IMR-90 (cell line): ENCODE measurements around the gene LGALS9. TPM values are rescaled to one million over a fixed set of nuclear protein-coding genes. Genes with fewer than 3 reads are reported as not detected.

Experiments
- ATAC-seq: fragments of 200-7000 bp; cut with Tn5 transposase; 2 replicates; pipeline ENCODE4 v1.9.1; 2020; ENCODE audit warnings: low read depth, mild to moderate bottlenecking, moderate library complexity
- BruUV-seq: library from RNA; stranded (reverse); fragments of 400-500 nt; replicated peaks from 2 replicates; lab custom pipeline; 2021; lab: Mats Ljungman, UMichigan
- CTCF ChIA-PET: fragments of 300-600 bp; formaldehyde crosslinking; extraction: SDS; loops from one replicate; lab custom pipeline; 2021; ENCODE audit warnings: antibody characterized with exemption; lab: Yijun Ruan, JAX
- POLR2A ChIA-PET: fragments of 300-600 bp; sonication (Branson Sonifier 250); formaldehyde crosslinking; loops from one replicate; lab custom pipeline; 2022; ENCODE audit warnings: antibody characterized with exemption; ENCODE audit not compliant: unreplicated experiment; lab: Charles Lee
- DNase-seq: peaks from one replicate; pipeline ENCODE4 v3.0.0; 2013
- H2AFZ ChIP-seq: replicated peaks from 2 replicates; pipeline ENCODE3; 2013; ENCODE audit warnings: low read length, mild to moderate bottlenecking; ENCODE audit not compliant: poor library complexity
- H2AK5ac ChIP-seq: 2 replicates; pipeline ENCODE4 v1.6.1; 2013; ENCODE audit warnings: low read depth, low read length, inconsistent platforms
- H2AK9ac ChIP-seq: replicated peaks from 2 replicates; pipeline ENCODE3; 2013; ENCODE audit warnings: mild to moderate bottlenecking, low read depth, low read length, moderate library complexity; ENCODE audit not compliant: poor library complexity
- H2BK120ac ChIP-seq: 2 replicates; pipeline ENCODE4 v1.6.1; 2013; ENCODE audit warnings: low read depth, low read length, inconsistent platforms
- H2BK15ac ChIP-seq: 3 replicates; pipeline ENCODE4 v1.6.1; 2013; ENCODE audit warnings: low read depth, low read length, inconsistent platforms
- H2BK20ac ChIP-seq: 2 replicates; pipeline ENCODE4 v1.6.1; 2013; ENCODE audit warnings: low read depth, mild to moderate bottlenecking, inconsistent platforms, low read length, moderate library complexity
- H2BK5ac ChIP-seq: 2 replicates; pipeline ENCODE4 v1.6.1; 2013; ENCODE audit warnings: mild to moderate bottlenecking, low read depth, low read length, inconsistent platforms; ENCODE audit not compliant: poor library complexity, severe bottlenecking
- H3K14ac ChIP-seq: replicated peaks from 2 replicates; pipeline ENCODE4 v1.6.1; 2013; ENCODE audit warnings: low read depth, low read length, inconsistent platforms
- H3K18ac ChIP-seq: 2 replicates; pipeline ENCODE4 v1.6.1; 2013; ENCODE audit warnings: low read depth, low read length, control low read depth
- H3K23ac ChIP-seq: 2 replicates; pipeline ENCODE4 v1.6.1; 2013; ENCODE audit warnings: low read depth, low read length, inconsistent platforms
- H3K27ac ChIP-seq: 2 replicates; pipeline ENCODE4 v1.5.1; 2013; ENCODE audit warnings: mild to moderate bottlenecking, control low read depth, low read length; ENCODE audit not compliant: insufficient read depth
- H3K27me3 ChIP-seq: 2 replicates; pipeline ENCODE4 v1.6.1; 2013; ENCODE audit warnings: low read length; ENCODE audit not compliant: control insufficient read depth, insufficient read depth
- H3K36me3 ChIP-seq: 2 replicates; pipeline ENCODE4 v1.6.1; 2013; ENCODE audit warnings: low read length, mixed read lengths; ENCODE audit not compliant: control insufficient read depth, insufficient read depth
- H3K4ac ChIP-seq: 2 replicates; pipeline ENCODE4 v1.6.1; 2013; ENCODE audit warnings: low read depth, low read length, inconsistent platforms
- H3K4me1 ChIP-seq: 2 replicates; pipeline ENCODE4 v1.6.1; 2013; ENCODE audit warnings: low read length, mixed read lengths; ENCODE audit not compliant: control insufficient read depth, insufficient read depth
- H3K4me2 ChIP-seq: 2 replicates; pipeline ENCODE4 v1.6.1; 2013; ENCODE audit warnings: low read depth, mild to moderate bottlenecking, control low read depth, low read length, moderate library complexity
- H3K4me3 ChIP-seq: 2 replicates; pipeline ENCODE4 v1.5.1; 2013; ENCODE audit warnings: low read depth, mild to moderate bottlenecking, control low read depth, low read length, moderate library complexity; ENCODE audit not compliant: insufficient read depth
- H3K56ac ChIP-seq: 2 replicates; pipeline ENCODE4 v1.6.1; 2013; ENCODE audit warnings: low read length, inconsistent platforms; ENCODE audit not compliant: insufficient read depth; ENCODE audit errors: extremely low read depth
- H3K79me1 ChIP-seq, 2 experiments: 2 replicates each; pipeline ENCODE4 v1.6.1; 2013; ENCODE audit warnings: low read length in 2 of 2, inconsistent platforms in 1 of 2, low read depth in 1 of 2
- H3K9ac ChIP-seq: 2 replicates; pipeline ENCODE4 v1.6.1; 2013; ENCODE audit warnings: low read depth, low read length, control low read depth
- H3K9me1 ChIP-seq: 2 replicates; pipeline ENCODE4 v1.6.1; 2013; ENCODE audit warnings: low read length, inconsistent platforms; ENCODE audit not compliant: insufficient read depth
- H3K9me3 ChIP-seq: 2 replicates; pipeline ENCODE4 v1.6.1; 2013; ENCODE audit warnings: low read length; ENCODE audit not compliant: control insufficient read depth, insufficient read depth
- H4K20me1 ChIP-seq: 2 replicates; pipeline ENCODE4 v1.6.1; 2013; ENCODE audit warnings: low read length, inconsistent platforms; ENCODE audit not compliant: insufficient read depth
- H4K5ac ChIP-seq: 2 replicates; pipeline ENCODE4 v1.6.1; 2013; ENCODE audit warnings: mild to moderate bottlenecking, low read depth, low read length, control low read depth
- H4K8ac ChIP-seq, 2 experiments: 2 replicates each; pipeline ENCODE4 v1.6.1; 2013; ENCODE audit warnings: low read depth in 2 of 2, low read length in 2 of 2, control low read depth in 1 of 2, inconsistent platforms in 1 of 2
- H4K91ac ChIP-seq: 2 replicates; pipeline ENCODE4 v1.6.1; 2013; ENCODE audit warnings: low read depth, low read length, inconsistent platforms; ENCODE audit not compliant: insufficient read depth
- BHLHE40 ChIP-seq: fragments of 150-350 bp; IDR thresholded peaks from 2 replicates; pipeline ENCODE4 v1.6.1; 2016; ENCODE audit warnings: mild to moderate bottlenecking, low read depth, low read length
- CEBPB ChIP-seq: IDR thresholded peaks from 2 replicates; pipeline ENCODE4 v1.6.1; 2012; ENCODE audit warnings: low read depth, low read length, improper control_type of control experiment
- CHD1 ChIP-seq: IDR thresholded peaks from 2 replicates; pipeline ENCODE4 v1.6.1; 2012; ENCODE audit warnings: low read depth, low read length, improper control_type of control experiment
- ELK1 ChIP-seq: fragments of 150-350 bp; IDR thresholded peaks from 2 replicates; pipeline ENCODE4 v1.6.1; 2016; ENCODE audit warnings: low read depth, mild to moderate bottlenecking, low read length, moderate library complexity, borderline replicate concordance
- FOS ChIP-seq: fragments of 150-350 bp; IDR thresholded peaks from 2 replicates; pipeline ENCODE4 v1.6.1; 2016; ENCODE audit warnings: low read depth, low read length
- MAFK ChIP-seq: IDR thresholded peaks from 2 replicates; pipeline ENCODE4 v1.6.1; 2012; ENCODE audit warnings: low read depth, low read length, improper control_type of control experiment
- MAZ ChIP-seq: IDR thresholded peaks from 2 replicates; pipeline ENCODE4 v1.6.1; 2012; ENCODE audit warnings: low read depth, mild to moderate bottlenecking, low read length, improper control_type of control experiment, moderate library complexity, borderline replicate concordance
- MXI1 ChIP-seq: IDR thresholded peaks from 2 replicates; pipeline ENCODE4 v1.6.1; 2012; ENCODE audit warnings: low read depth, mild to moderate bottlenecking, low read length, moderate library complexity, borderline replicate concordance
- NFE2L2 ChIP-seq: fragments of 150-350 bp; IDR thresholded peaks from 2 replicates; pipeline ENCODE4 v1.6.1; 2016; ENCODE audit warnings: low read depth, mild to moderate bottlenecking, low read length
- POLR2A ChIP-seq: IDR thresholded peaks from 2 replicates; pipeline ENCODE4 v1.6.1; 2012; ENCODE audit warnings: mild to moderate bottlenecking, low read depth, low read length
- RAD21 ChIP-seq: IDR thresholded peaks from 2 replicates; pipeline ENCODE4 v1.6.1; 2012; ENCODE audit warnings: low read length, improper control_type of control experiment
- RCOR1 ChIP-seq: IDR thresholded peaks from 2 replicates; pipeline ENCODE4 v1.6.1; 2012; ENCODE audit warnings: mild to moderate bottlenecking, low read length, improper control_type of control experiment; ENCODE audit not compliant: insufficient replicate concordance
- RFX5 ChIP-seq: IDR thresholded peaks from 2 replicates; pipeline ENCODE4 v1.8.0; 2012; ENCODE audit warnings: low read depth, mild to moderate bottlenecking, low read length, moderate library complexity
- SMC3 ChIP-seq: fragments of 150-350 bp; IDR thresholded peaks from 2 replicates; pipeline ENCODE4 v1.6.1; 2016; ENCODE audit warnings: low read depth, mild to moderate bottlenecking, antibody characterized with exemption, low read length, moderate library complexity
- WGBS, 2 experiments: methylation state at CpG; one replicate each; pipeline versions ENCODE4 v1.1.5 to v1.1.7; 2013; ENCODE audit warnings: missing lambda C conversion rate in 2 of 2; ENCODE audit not compliant: insufficient read length in 1 of 2; ENCODE audit errors: extremely low coverage in 2 of 2; 5-methylcytosine and 5-hydroxymethylcytosine counted together
- dilution Hi-C: fragments of 300-500 bp; cut with HindIII; formaldehyde crosslinking; loops from one replicate; pipeline ENCODE4 v1.14.3; 2018; ENCODE audit warnings: low sequenced_read_pairs; ENCODE audit not compliant: unreplicated experiment
- in situ Hi-C: fragments of 300-500 bp; cut with MboI; formaldehyde crosslinking; loops from 3 replicates; pipeline ENCODE4 v1.14.3; 2019; ENCODE audit warnings: low sequenced_read_pairs, inconsistent platforms, mixed read lengths
- intact Hi-C: fragments of 100-400 bp; cut with micrococcal nuclease; formaldehyde crosslinking; loops from 2 replicates; pipeline ENCODE4 v1.10.0; 2022
- polyA plus RNA-seq, 3 experiments: library from polyadenylated mRNA; depleted of rRNA; stranded (reverse); fragments of >200 nt; gene quantifications; 2 replicates each; pipeline ENCODE4 v1.2.3, GENCODE V29; 2012; ENCODE audit warnings: low replicate concordance in 1 of 3
- total RNA-seq: library from RNA; depleted of rRNA; stranded (reverse); fragments of >200 nt; gene quantifications from 2 replicates; pipeline ENCODE4 v1.2.3, GENCODE V29; 2012
- TF ChIP-seq, protein P1 (sequence below): fragments of 150-350 bp; IDR thresholded peaks from 2 replicates; pipeline ENCODE4 v1.6.1; 2017; ENCODE audit warnings: mild to moderate bottlenecking, antibody characterized with exemption, low read length, low read depth
- TF ChIP-seq, protein P2 (sequence below): conservative IDR thresholded peaks from 2 replicates; pipeline ENCODE4 v1.5.1; 2012; ENCODE audit warnings: mild to moderate bottlenecking, low read depth, low read length, improper control_type of control experiment

LGALS9 gene
- total and polyA plus RNA-seq, 2 of the 4 experiments (the other 2 are of a cell fraction) = 0.54 to 2.5 TPM

- Histone ChIP-seq H2AK5ac (no peak overlapping the region), H3K18ac (no peak overlapping the region), H3K23ac (no peak overlapping the region), H2BK120ac (no peak overlapping the region), H3K9ac (no peak overlapping the region), H2AK9ac (no peak overlapping the region), H3K4me2 (no peak overlapping the region), H3K4ac (no peak overlapping the region), H3K36me3 (no peaks in the 10 kb centered on the region), H3K9me1 (no peaks in the 10 kb centered on the region; the same call in 1 of the 2 replicates), H2BK15ac (no peak overlapping the region), H3K27ac (no peak overlapping the region), H4K20me1 (no peaks in the 10 kb centered on the region), H3K56ac (no peak overlapping the region), H3K9me3 (no peaks in the 10 kb centered on the region), H4K5ac (no peak overlapping the region), H3K4me1 (no peaks in the 10 kb centered on the region), H2BK20ac (no peak overlapping the region), H3K27me3 (peaks cover 8% of the 10 kb centered on the region), H3K14ac (no peak overlapping the region), H2AFZ (no peak overlapping the region), H4K91ac (no peak overlapping the region), H3K4me3 (no peak overlapping the region), H4K8ac (no peak overlapping the region), H2BK5ac (no peak overlapping the region), H3K79me1 (no peaks in the 10 kb centered on the region)
- no peak for ATAC-seq
- POLR2A ChIA-PET = no interaction called here
- 53% methylated on average over 3 of the region's 8 CpGs; no CpG with 5 or more reads in 1 of the 2 experiments for WGBS, 2 experiments
- intact Hi-C loops (no loop called here), in situ Hi-C loops (loop anchor here (5.0 kb wide), 2 partner anchors 38 to 83 kb away; no protein-coding TSS in a partner anchor), dilution Hi-C loops (no loop called here)
- TF ChIP-seq CHD1 = no peak
- TF ChIP-seq SMC3 = no peak
- TF ChIP-seq RFX5 = no peak
- TF ChIP-seq CEBPB = no peak
- no peak for TF ChIP-seq MAZ
- TF ChIP-seq BHLHE40 = no peak
- TF ChIP-seq POLR2A = no peak
- no peak for TF ChIP-seq NFE2L2
- TF ChIP-seq, protein P1, sequence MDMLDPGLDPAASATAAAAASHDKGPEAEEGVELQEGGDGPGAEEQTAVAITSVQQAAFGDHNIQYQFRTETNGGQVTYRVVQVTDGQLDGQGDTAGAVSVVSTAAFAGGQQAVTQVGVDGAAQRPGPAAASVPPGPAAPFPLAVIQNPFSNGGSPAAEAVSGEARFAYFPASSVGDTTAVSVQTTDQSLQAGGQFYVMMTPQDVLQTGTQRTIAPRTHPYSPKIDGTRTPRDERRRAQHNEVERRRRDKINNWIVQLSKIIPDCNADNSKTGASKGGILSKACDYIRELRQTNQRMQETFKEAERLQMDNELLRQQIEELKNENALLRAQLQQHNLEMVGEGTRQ = no peak
- TF ChIP-seq, protein P2, sequence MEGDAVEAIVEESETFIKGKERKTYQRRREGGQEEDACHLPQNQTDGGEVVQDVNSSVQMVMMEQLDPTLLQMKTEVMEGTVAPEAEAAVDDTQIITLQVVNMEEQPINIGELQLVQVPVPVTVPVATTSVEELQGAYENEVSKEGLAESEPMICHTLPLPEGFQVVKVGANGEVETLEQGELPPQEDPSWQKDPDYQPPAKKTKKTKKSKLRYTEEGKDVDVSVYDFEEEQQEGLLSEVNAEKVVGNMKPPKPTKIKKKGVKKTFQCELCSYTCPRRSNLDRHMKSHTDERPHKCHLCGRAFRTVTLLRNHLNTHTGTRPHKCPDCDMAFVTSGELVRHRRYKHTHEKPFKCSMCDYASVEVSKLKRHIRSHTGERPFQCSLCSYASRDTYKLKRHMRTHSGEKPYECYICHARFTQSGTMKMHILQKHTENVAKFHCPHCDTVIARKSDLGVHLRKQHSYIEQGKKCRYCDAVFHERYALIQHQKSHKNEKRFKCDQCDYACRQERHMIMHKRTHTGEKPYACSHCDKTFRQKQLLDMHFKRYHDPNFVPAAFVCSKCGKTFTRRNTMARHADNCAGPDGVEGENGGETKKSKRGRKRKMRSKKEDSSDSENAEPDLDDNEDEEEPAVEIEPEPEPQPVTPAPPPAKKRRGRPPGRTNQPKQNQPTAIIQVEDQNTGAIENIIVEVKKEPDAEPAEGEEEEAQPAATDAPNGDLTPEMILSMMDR = no peak
- no peak for TF ChIP-seq FOS
- TF ChIP-seq RAD21 = no peak
- no peak for TF ChIP-seq RCOR1
- TF ChIP-seq ELK1 = no peak
- TF ChIP-seq MXI1 = no peak
- no peak for TF ChIP-seq MAFK
- no TSS peak for BruUV-seq
- DNase-seq = no peak
- CTCF ChIA-PET = no interaction called here
These were observed 33.1 kb downstream of the LGALS9 start for GRCh38 chr17:27663936-27664605.
